ENCODE measurements around the gene ZNF598.

DNA sequence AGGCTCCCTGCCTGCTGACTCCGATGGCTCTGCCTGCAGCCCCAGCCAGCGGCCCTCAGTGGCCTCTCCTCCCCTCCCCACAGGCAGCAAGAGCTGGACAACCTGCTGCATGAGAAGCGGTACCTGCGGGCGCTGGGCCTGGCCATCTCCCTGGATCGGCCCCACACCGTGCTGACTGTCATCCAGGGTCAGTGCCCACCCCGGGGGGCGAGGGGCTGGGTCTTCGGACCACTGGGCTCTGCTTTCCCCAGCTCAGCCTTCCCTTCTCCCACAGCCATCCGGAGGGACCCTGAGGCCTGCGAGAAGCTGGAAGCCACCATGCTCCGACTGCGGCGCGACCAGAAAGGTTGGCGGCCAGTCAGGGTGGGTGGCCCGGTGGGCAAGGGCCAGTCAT is 31.7 kb downstream of the ZNF598 start:
- TF ChIP-seq RARB (CRISPR knock-in tag; IDR thresholded peaks at IDR 0.05), result no peak
- TF ChIP-seq PATZ1 (CRISPR knock-in tag; IDR thresholded peaks at IDR 0.05; ENCODE audit: borderline replicate concordance), result no peak
- TF ChIP-seq ZFP30 (CRISPR knock-in tag; IDR thresholded peaks at IDR 0.05), result no peak
- TF ChIP-seq, protein P1, sequence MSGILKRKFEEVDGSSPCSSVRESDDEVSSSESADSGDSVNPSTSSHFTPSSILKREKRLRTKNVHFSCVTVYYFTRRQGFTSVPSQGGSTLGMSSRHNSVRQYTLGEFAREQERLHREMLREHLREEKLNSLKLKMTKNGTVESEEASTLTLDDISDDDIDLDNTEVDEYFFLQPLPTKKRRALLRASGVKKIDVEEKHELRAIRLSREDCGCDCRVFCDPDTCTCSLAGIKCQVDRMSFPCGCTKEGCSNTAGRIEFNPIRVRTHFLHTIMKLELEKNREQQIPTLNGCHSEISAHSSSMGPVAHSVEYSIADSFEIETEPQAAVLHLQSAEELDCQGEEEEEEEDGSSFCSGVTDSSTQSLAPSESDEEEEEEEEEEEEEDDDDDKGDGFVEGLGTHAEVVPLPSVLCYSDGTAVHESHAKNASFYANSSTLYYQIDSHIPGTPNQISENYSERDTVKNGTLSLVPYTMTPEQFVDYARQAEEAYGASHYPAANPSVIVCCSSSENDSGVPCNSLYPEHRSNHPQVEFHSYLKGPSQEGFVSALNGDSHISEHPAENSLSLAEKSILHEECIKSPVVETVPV (CRISPR knock-in tag; IDR thresholded peaks at IDR 0.05), result no peak
- TF ChIP-seq, protein P2, sequence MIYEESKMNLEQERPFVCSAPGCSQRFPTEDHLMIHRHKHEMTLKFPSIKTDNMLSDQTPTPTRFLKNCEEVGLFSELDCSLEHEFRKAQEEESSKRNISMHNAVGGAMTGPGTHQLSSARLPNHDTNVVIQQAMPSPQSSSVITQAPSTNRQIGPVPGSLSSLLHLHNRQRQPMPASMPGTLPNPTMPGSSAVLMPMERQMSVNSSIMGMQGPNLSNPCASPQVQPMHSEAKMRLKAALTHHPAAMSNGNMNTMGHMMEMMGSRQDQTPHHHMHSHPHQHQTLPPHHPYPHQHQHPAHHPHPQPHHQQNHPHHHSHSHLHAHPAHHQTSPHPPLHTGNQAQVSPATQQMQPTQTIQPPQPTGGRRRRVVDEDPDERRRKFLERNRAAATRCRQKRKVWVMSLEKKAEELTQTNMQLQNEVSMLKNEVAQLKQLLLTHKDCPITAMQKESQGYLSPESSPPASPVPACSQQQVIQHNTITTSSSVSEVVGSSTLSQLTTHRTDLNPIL (CRISPR knock-in tag; IDR thresholded peaks at IDR 0.05; ENCODE audit: low read depth), result no peak
- TF ChIP-seq ZNF565 (CRISPR knock-in tag; conservative IDR thresholded peaks at IDR 0.05; ENCODE audit: low read depth), result no peak
- no peak for TF ChIP-seq TCF4 (CRISPR knock-in tag; IDR thresholded peaks at IDR 0.05; ENCODE audit: borderline replicate concordance)
- no peak for TF ChIP-seq ZFP3 (CRISPR knock-in tag; IDR thresholded peaks at IDR 0.05)
- no peak for TF ChIP-seq ZNF70 (CRISPR knock-in tag; IDR thresholded peaks at IDR 0.05)
- TF ChIP-seq ISL1 (CRISPR knock-in tag; IDR thresholded peaks at IDR 0.05), result no peak
- TF ChIP-seq GLIS3 (CRISPR knock-in tag; IDR thresholded peaks at IDR 0.05), result no peak
- TF ChIP-seq OSR1 (CRISPR knock-in tag; IDR thresholded peaks at IDR 0.05), result no peak
- TF ChIP-seq SNAI2 (CRISPR knock-in tag; IDR thresholded peaks at IDR 0.05), result no peak
- TF ChIP-seq ZNF8 (CRISPR knock-in tag; IDR thresholded peaks at IDR 0.05), result no peak
